ENCODE data around the gene AKR1B15.
A peak's percentile ranks its signal among the peaks of the same experiment; 100 is the strongest.
"Not testable (repeated sequence)": the region's sequence is repeated elsewhere in the genome, so short reads cannot be mapped to it uniquely, and the experiment has no call there.

Gene AKR1B15

DNA sequence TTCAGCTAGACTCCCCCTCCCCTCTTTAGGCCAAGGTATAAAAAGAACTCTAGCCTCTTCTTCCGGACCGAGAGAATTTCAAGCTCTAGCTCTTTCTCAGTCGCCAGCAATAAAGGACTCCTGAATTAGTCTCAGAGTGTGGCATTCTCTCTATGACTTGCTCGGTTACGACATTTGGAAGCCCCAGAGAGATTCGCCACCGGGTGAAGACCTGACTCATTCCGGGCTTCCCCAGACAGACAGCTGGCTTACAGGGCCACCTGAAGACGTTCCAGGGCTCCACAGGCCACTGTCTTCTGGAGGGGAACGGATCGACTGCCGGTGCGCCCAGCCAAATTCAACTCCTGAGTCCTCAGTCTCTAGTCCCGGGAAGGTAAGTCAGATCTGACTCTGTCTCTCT, at the start of gene AKR1B15:
TSS of gene AKR1B15 (plus strand) at position 234 of the 400 bp plus-strand sequence. CDS start 15,510 bp downstream, outside the sequence.
- DNase-seq (ENCODE audit: low read depth) = no peak

GRCh38 chr7:134500406-134500805, 48.5 kb upstream of the AKR1B15 start:
- no peak for DNase-seq (ENCODE audit: low read depth)

- no peak for DNase-seq (ENCODE audit: low read depth)
Observed at GRCh38 chr7:134500982-134501381, 47.9 kb upstream of the AKR1B15 start.

- peak; percentile 40 for DNase-seq (ENCODE audit: low read depth)
Observed at GRCh38 chr7:134502463-134503371, 46.2 kb upstream of the AKR1B15 start.

DNA sequence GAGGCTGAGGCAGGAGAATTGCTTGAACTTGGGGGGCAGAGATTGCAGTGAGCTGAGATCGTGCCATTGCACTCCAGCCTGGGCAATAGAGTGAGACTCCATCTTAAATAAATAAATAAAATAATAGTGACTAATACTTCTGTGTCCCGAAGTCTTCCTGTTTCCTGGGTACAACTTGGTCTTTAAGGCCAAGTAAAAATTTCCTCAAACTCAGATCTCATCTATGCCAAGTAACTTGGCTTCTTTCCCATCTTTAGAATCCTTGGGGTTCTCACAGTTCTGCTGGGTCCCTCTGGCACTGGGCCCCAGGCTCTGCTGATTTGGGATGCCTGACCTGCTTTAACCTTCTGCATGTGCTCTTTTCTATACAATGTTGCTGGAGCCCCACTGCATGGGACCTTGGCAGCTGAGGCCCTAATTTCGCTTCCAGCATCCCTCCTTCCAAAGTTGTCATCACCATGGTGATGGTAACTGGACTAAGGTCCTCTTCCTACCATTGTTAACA, 44.2 kb upstream of the AKR1B15 start:
- no peak for DNase-seq (ENCODE audit: low read depth)

- no peak for DNase-seq (ENCODE audit: low read depth)
Observed at GRCh38 chr7:134505856-134506255, 43.1 kb upstream of the AKR1B15 start.

- DNase-seq (ENCODE audit: low read depth) = no peak
Observed at GRCh38 chr7:134509010-134509409, 39.9 kb upstream of the AKR1B15 start.

DNA sequence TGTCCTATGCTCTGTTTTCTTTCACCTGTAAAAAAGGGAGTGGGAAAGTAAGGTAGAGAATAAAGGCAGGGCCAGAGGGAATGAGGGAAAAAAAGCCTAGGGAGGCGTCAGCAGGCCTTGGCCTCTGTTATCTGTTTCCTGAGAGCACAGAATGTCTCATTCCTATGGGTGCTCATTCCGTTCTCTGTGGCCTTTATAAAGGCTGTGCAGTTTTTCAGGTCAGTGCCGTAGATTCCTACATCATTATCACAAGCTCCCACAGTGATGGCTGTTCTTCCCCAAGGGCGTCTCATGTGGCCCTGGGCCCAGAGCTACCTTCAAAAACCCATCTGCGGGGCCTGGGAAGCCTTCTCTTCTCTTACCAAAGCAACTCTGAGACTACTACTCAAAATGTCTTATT, 38.3 kb upstream of the AKR1B15 start:
- DNase-seq (ENCODE audit: low read depth) = no peak

DNA sequence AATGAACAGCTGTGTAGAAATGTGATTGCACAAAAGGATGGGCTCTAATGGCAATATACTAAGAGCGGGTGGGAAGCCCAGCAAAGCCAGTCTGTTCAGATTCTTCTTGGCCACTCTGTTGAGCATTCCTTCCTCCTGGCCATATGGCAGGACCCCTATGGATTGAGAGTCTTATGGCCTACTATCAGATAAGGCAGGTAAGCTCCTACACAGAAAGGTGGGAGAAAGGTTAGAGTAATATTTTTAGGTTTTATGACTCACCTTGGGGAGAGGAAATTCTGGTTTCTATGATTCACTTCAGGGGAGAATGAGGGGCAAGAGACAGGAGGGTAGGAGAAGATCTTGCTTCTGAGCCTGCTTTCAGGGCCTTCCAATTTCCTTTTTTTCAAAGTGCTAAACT, 36.6 kb upstream of the AKR1B15 start:
- DNase-seq (ENCODE audit: low read depth) = no peak

DNA sequence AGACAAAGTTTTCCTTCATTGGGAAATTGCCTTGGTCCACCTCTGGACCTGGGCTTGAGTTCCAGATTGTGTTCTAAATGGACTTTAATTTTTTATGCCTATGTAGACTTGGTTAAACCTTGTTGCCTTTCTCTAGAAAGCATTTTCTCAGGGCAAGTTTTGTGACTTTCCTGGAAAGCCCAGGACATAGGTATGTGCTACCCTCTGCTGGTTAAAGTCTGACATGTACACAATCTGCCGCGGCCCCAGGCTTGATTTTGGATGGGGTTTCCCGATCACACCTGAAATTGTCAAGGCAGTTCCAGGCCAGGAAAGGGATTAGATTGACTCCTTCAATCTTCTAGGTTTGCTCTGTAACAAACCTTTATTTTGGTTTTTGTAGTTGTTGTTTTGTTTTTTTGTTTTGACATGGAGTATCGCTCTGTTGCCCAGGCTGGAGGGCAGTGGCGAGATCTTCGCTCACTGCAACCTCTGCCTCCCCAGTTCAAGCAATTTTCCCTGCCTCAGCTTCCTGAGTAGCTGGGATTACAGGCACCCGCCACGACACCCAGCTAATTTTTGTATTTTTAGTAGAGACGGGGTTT, 35.6 kb upstream of the AKR1B15 start:
- peak; percentile 32 for DNase-seq (ENCODE audit: low read depth)

DNA sequence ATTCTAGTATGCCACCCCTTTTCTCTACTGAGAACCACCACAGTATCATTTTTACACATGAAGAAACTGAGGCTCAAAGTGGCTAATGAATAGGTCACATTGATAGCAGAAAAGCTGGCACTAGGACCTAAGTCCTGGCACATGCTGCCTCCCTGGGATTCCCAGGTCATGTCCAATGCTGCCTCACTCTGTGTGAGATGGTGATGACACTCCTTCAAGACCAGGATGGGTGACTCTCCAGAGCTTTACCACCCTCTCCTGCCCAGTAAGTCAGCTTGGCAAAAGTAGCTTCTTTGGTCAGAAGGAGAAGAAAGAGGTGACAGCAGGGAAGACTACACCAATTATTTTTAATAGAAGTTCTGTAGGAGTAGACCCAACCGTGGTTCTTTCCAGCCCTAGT, 34.8 kb upstream of the AKR1B15 start:
- no peak for DNase-seq (ENCODE audit: low read depth)

GRCh38 chr7:134514663-134515062, 34.2 kb upstream of the AKR1B15 start:
- peak; percentile 67 for DNase-seq (ENCODE audit: low read depth)

- peak; percentile 75 for DNase-seq (ENCODE audit: low read depth)
Observed at GRCh38 chr7:134515569-134516468, 33.1 kb upstream of the AKR1B15 start.

DNA sequence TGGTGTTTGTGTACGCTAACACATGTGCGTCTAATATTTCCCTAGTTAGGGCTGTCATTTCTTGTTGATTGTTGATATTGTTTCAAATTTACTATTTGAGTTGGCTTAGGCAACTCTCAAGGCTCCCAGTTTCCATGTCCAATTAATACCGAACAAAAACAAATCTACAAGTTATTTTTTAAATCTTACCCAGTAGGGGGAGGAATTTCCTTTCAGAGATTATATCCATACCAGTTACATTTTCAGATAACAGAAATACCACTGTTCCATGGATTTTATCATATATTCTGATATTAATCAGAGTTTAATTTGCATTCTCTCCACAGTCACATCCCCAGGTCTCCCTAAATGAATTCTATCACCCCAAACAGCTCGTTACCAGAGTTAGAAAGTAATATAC, 28.8 kb upstream of the AKR1B15 start:
- DNase-seq (ENCODE audit: low read depth) = no peak

DNA sequence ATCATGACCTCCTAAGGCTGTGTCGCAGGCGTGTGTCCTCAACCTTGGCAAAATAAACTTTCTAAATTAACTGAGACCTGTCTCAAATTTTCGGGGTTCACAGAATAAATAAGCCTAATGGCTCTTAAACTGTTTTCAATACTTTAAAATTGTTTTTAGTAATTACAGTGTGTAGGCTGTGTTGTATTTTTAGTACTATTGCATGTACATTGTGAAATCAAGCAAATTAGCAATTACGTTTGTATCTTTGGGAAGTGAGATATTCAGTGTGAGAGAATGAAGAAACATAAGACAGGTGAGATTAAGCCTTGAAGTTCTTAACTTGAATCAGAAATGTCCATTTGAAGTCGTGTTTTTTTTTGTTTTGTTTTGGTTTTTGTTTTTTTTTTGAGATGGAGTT, 26.3 kb upstream of the AKR1B15 start:
- DNase-seq (ENCODE audit: low read depth) = no peak

DNA sequence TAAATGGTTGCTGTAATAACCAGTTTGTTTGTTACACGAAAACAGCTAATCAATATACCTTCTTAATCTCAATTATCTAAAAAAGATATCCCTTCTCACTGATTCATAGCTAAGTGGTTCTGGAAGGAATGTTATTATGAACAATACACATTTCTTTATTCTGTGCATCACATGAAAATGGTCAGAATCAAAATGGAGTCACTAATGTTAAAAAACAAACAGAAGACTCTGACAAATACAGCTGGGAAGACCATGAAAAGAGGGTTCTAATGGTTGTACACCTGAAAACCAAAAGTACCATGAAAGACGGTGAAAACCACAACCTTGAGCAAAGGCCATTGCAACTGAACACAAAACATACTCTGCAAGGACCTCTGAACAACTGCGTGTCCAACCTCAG, 23.5 kb upstream of the AKR1B15 start:
- not testable (repeated sequence) for DNase-seq (ENCODE audit: low read depth)

DNA sequence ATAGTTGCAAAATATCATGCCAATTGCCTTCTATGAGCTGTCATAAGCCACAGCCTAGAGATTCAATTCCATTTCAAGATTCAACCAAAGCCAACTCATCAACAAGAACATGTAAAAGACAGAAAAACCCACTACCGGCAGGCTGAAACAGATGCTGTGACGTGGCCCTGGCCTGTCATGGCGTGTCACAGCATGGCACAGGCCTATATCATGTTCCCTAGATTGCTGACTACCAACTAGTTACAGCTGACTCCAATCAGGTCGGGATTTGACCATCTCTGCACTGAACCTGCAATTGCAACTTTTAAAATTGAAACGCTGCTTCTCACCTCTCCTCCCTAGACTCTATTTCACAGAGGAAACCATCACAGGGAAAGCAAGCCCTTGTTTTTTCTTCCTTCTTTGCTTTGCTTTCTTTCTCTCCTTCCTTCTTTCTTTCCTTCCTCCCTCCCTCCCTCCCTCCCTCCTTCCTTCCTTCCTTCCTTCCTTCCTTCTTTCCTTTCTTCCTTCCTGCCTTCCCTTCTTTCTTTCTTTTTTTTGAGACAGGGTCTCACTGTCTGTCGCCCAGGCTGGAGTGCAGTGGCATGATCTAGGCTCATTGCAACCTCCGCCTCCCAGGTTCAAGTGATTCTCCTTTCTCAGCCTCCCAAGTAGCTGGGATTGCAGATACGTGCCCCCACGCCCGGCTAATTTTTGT, 22.2 kb upstream of the AKR1B15 start:
- not testable (repeated sequence) for DNase-seq (ENCODE audit: low read depth)

DNA sequence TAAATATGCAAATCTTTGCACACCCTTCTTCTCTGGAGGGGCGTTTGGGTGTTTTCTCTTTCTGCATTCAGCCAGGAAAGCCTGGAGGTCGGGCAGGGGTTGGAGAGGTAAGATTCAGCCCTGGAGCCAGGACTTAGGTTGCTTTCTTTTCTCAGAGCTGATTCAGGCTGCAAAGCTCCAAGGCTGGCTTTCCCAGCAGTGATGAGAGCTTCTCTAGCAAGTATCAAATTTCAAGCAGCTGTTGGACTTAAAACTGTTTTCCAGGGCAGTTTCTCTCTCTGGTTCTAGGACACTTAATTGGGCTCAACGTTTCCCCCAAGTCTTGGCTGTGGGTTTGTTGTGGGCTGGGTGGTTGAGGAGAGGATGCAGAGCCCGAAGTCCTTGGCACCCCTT, 20.9 kb upstream of the AKR1B15 start:
- DNase-seq (ENCODE audit: low read depth) = peak; percentile 68

DNA sequence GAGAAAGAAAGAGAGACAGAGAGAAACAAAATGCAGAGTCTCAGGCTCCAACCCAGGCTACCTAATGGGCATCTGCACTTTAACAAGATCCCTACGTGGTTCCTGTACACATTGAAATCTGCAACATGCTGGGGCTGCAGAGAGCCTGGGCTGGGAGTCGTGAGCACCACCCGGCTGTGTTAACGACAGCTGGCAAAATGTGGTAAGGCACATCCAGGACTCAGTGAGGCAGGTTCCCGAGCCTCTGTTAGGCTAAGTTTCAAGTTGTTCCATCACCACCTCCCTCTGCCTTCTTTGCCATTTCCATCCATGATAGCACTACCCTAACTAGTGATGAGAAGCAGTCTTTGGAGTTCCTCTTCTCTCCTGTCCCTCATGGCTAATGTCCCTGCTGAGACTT, 20.2 kb upstream of the AKR1B15 start:
- DNase-seq (ENCODE audit: low read depth) = no peak

DNA sequence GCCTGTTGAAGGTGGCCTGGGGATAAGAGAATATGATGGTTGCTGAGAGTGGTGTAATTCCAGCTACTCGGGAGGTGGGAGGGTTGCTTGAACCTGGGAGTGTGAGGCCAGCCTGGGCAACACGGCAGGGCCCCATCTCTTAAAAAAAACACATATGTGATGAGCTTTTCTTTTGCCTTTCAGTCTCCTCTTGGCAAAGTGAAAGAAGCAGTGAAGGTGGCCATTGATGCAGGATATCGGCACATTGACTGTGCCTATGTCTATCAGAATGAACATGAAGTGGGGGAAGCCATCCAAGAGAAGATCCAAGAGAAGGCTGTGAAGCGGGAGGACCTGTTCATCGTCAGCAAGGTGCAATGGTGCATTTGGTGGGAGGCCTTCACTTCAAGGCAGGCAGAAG, 18.4 kb upstream of the AKR1B15 start:
- no peak for DNase-seq (ENCODE audit: low read depth)

DNA sequence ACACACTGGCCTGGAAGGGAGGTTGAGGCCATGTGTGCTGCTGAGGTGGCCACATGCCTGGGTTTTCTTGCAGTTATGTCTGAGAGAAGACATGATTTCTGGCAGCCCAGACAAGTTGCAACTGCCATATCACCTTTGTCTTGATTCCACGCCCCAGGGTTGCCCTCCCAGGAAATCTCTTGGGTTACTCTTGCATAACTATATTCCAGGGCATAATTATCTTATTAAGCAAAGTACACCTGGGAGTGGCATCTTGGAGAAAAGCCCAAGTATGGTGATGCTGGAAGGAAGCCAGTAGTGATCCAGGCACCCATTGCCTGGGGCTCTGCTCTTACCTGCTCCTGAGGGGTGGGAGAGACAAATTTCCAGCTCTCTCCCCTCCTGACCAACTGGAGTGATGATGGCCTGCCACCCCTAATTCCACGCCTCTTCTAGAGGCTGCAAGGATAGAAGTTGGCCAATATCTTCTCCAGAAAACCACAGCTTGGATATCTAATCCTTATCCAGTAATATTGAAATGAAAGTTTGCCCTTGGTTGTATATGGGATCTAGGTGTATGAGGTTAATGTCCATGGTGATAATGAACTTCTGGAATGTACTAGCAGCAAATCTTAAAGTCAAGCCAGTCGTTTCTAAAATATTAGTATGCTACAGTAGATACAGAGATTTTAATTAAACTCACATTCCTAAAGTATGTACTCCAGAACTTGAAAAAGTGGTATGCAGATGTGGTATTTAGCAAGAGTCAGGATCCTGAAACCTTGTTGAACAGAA, 16.5 kb upstream of the AKR1B15 start:
- DNase-seq (ENCODE audit: low read depth) = no peak
